NOMO-1 treated with DMSO at 0.1 percent for 48 hours (cell line): ENCODE results near the gene SCFD1.
A peak's percentile ranks its signal among the peaks of the same experiment; 100 is the strongest.
"Not testable (repeated sequence)": the region's sequence is repeated elsewhere in the genome, so short reads cannot be mapped to it uniquely, and the experiment has no call there.

Experiments used
- DNase-seq: peaks from one replicate; lab custom pipeline; 2025; ENCODE audit not compliant: unreplicated experiment; lab: John Stamatoyannopoulos, UW

Gene SCFD1

DNA sequence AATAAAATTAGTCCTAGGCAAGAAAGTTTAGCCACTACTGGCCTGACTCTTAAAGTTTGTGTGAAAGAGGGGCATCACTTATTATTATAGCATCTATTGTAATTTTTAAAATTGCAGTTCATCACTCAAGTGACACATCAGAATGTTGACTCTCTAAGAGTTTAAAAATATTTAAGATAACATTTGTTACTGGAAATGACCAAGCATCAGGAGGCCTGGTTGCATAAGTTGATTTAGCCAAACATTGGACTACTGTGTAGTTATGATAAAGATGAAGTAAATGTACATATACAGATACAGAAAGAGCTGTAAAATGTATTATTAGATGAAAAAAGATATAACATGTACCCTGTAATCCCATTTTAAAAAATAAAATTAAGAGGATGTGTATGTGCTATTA, 47.5 kb downstream of the SCFD1 start:
- DNase-seq, result no peak

DNA sequence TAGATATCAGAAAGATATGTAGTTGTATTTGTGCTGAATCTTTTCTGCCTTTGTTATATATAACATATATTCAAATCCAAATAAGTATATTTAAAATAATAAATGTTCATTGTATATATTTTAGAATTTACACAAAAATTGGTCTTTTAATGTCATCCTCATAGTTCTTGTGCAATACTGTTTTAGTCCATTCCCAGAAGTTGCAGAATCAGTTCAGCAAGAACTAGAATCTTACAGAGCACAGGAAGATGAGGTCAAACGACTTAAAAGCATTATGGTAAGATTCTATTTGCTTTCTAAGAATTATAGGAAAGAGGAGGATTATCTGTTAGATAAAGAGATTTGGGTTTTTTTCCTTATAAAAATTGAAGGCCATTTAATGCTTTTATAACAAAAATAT, 51.0 kb downstream of the SCFD1 start:
- no peak for DNase-seq

DNA sequence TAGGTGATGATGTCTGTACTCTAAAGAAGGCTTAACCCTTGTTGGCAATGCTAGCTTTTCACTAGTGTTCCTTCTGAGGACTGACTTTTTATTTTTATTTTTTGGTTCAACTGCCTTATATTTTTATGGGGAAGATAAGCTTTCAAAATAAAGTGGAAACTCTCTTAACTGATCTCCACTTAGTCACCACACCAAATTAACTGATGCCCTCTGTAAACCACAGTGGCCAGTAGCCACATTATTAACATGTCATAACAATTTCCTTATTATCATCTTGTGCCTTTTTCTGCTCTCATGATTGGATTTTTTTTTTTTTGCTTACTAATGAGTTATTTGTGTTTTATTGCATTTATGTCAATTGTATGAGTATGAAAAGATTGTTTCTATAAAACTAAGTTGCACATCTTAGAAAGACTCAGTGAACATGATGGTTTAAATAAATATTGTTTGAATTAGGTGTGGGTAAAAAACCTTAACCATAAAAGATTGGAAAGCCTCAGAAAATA, 56.9 kb downstream of the SCFD1 start:
- peak; percentile 43 for DNase-seq

DNA sequence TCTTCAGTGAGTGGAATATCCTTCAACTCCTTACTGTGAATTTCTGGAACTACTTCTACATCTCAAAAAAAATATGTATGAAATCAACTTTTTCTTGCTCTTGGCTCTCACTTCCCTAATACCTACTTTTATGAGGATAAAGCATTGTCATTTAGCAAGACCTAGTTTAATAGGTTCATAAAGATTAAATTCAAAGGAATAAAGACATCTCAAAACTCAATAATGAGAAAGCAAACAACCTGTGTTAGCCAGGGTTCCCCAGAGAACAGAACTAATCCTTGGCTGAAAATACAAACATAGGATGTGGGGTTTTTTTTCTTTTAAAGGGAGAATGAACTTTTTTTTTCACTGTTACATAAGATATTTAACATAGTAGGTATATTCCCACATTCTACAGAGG, 57.9 kb downstream of the SCFD1 start:
- DNase-seq, result no peak

DNA sequence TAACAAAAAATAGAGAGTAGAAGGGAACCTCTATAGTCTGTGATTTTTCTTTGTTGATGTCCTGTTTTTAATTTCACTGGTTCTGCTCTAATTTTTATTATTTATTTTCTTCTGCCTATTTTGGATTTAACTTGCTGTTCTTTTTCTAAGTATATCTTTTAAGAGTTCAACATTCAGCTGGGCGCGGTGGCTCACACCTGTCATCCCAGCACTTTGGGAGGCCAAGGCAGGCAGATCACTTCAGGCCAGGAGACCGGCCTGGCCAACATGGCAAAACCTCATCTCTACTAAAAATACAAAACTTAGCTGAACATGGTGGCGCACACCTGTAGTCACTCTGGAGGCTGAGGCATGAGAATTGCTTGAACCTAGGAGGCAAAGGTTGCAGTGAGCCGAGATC, 58.7 kb downstream of the SCFD1 start:
- not testable (repeated sequence) for DNase-seq

DNA sequence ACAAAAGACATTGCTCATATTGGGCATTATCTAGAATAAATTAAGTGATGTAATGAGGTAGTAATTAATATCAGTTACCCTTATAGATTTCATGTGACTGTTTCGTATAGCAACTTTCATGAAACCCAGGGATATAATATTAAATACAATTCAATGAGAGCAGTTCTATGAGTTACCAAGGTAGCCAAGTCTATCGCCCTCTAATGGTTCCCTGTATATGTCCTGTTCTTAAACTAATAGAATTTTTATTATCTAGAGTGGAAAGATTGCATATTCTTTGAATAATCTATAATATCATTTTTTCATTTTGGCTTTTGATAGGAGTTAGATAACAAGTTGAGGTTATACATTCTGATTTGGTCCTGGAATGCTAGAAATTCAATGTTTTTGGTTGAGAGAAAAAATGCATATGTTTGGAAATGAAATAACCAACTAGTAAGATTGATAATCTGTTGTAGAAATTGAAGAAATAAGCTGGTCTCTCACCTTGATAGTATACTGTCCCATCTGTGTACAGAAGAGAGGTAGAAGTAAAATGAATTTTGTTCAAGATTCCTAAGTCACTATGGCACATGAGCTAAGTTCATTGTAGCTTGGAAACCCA, 59.7 kb downstream of the SCFD1 start:
- no peak for DNase-seq

DNA sequence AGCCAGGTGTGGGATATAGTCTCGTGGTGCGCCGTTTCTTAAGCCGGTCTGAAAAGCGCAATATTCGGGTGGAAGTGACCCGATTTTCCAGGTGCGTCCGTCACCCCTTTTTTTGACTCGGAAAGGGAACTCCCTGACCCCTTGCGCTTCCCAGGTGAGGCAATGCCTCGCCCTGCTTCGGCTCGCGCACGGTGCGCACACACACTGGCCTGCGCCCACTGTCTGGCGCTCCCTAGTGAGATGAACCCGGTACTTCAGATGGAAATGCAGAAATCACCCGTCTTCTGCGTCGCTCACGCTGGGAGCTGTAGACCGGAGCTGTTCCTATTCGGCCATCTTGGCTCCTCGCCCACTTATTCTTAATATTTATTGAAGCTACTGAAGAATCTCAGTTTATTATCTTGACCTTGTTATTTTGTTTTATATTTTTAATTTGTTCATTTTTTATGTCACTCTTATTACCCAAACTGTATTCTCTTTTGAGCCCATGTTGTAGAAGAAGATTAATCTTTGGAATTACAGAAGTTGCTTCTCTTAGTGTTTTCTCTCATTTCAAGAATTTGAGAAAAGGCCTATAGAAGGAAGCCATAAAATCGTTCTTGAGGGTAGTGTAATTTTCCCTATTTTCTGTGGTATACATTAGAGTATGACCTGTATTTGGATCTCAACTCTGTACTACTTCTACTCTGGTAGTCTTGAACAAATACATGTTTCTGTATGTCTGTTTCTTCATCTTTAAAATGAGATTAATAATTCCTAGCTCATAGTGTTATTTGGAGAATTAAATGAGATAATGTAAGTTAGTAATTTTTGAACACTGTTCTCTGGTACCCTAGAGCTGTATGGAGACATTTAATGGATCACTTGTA, 68.6 kb downstream of the SCFD1 start:
- DNase-seq, result not testable (repeated sequence)

DNA sequence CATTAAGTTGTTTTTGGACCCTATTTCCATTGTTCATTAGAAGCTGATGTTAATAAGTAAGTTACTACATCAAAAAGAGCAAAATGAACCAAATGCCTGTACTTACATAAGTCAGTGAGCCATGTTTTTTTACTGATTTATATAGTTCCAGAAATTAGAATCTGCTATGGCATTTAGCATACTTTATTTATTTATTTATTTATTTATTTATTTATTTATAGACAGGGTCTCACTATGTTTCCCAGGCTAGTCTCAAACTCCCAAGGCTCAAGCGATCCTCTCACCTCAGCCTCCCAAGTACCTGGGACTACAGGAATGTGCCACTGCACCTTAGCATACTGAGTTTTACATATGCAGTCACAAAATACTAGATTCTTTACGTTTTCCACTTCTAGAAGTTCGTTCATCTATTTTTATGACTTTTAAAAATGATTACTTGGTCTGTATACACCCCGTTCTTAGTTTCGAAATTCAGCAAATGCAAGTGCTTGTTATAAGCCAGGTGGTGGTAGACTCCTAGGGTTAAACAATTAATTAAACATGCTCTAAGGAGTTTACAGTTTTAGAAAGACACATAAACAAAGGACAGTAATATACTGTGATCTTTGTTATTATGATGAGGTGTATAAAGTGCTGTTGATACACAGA, 69.8 kb downstream of the SCFD1 start:
- no peak for DNase-seq

GRCh38 chr14:30692669-30693068, 70.5 kb downstream of the SCFD1 start:
- no peak for DNase-seq

- no peak for DNase-seq
These were observed 76.3 kb downstream of the SCFD1 start for GRCh38 chr14:30698463-30698862.

DNA sequence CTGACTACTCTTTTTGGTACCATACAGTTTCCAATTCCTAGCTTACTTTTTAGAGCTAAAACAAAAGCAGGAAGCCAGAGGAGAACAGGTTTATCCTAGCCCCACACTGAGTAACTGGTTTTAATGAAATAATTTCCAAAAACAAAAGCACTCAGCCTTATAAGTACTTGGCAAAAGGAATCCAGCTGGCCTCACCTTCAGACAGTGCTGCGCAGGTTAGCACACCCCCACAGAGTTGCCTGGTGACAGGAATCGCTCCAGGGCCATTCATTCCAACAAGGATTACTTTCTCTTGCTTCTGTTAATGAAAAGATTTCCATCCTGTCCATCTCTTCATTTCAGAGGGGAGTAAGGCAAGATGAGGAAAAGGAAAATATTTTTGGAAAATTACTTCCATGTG, 84.6 kb downstream of the SCFD1 start:
- no peak for DNase-seq

- DNase-seq, result no peak
These were observed 86.0 kb downstream of the SCFD1 start for GRCh38 chr14:30708157-30708556.

DNA sequence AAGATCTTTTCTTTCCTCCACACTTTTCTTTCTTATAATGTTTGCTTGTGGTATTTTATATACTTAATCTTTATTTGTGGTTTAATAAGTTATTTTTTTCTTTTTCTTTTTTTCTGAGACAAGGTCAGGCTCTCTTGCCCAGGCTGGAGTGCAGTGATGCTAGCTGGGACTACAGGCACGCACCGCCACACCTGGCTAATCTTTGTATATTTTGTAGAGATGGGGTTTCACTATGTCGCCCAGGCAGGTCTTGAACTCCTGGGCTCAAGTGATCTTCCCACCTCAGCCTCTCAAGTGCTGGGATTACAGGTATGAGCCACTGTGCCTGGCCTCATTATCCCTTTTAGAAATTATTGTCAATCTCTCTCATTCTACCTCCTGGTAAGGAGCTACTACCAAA, 87.1 kb downstream of the SCFD1 start:
- DNase-seq, result no peak

DNA sequence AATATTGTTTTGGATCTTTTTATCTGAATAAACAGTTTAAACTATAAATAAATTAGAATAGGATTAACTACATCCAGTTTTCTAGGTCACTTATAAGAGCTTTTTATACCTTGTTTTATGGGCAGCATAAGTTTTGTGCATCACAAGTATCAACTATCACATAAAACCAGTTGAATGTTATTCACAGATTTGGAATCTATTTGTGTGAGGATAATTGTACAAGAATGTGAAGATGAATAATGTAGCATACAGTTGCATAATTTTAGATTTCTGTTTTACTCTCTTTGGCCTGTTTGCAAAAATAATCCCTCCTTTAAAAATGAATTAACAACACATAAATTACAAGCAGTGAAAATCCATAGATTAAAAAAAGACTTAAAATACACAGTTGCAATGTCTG, 88.8 kb downstream of the SCFD1 start:
- no peak for DNase-seq

DNA sequence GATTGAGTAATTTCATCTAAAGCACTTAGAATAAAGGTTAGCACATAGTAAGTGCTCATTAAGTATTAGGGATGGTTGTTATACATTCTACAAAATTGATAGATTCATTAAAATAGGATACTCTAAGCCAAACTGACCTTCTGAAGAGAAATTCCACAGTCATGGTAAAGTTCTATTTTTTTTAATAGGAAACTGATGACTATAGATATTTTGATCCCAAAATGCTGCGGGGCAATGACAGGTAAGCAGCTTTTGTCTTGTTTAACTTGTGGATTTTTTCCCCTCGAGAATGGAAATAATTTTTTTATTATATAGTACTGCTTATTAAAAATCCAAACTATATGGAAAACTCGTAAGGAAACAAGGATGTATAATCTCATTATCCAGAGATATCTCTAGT, 97.0 kb downstream of the SCFD1 start:
- DNase-seq, result no peak

GRCh38 chr14:30725763-30726162, 103.6 kb downstream of the SCFD1 start:
- no peak for DNase-seq

- DNase-seq, result no peak
These were observed 106.4 kb downstream of the SCFD1 start for GRCh38 chr14:30728471-30728870.

- no peak for DNase-seq
These were observed 115.8 kb downstream of the SCFD1 start for GRCh38 chr14:30737916-30738315.

DNA sequence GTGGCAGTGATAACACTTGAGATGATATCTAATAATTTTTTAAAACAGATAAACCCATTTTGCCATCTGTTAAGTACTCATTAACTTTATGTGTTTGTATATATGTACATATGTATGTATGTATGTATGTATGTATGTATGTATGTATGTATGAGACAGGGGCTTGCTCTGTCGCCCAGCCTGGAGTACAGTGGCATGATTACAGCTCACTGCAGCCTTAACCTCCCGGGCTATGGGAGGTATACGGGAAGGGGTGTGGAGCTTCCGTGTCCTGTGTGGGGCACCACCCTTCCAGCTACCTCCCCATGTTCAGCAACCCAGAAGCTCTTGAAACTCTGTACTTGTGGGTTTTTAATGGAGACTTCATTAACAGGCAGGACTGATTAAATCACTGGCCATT, 116.9 kb downstream of the SCFD1 start:
- DNase-seq, result no peak

DNA sequence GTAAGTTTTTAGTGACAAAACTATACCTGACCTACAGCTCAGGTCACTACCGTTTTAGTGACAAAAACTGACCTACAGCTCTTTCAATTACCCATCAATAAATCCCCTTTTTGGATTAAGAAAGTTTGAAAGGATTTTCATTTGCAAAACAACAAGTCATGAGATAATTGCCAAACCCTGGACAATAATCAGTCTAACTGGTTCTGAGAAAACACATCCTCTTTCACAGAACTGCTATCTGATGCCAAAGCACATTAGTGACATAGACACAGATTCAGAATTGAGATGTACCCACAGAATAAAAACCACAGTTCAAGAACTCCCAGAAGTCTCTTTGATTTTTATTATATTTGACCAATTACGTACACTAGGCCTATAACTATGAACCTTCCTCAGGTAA, 126.2 kb downstream of the SCFD1 start:
- no peak for DNase-seq

- DNase-seq, result no peak
These were observed 129.7 kb downstream of the SCFD1 start for GRCh38 chr14:30751646-30752416.
